Type B pancreatic cell (in vitro differentiated cells): ENCODE results near the gene MRPL24. TPM values are rescaled to one million over a fixed set of nuclear protein-coding genes. Genes with fewer than 3 reads are reported as not detected.

ENCODE experiments used
- DNase-seq: peaks from one replicate; pipeline ENCODE4 v3.0.0; 2021; ENCODE audit warnings: mixed read lengths; ENCODE audit not compliant: unreplicated experiment; ENCODE audit errors: extremely low spot score
- H3K27ac Mint-ChIP-seq: 2 replicates; pipeline ENCODE4 v1.8.0; 2021; ENCODE audit warnings: mild to moderate bottlenecking, mixed read lengths
- H3K27me3 Mint-ChIP-seq: 2 replicates; pipeline ENCODE4 v1.8.0; 2021; ENCODE audit warnings: mixed read lengths
- H3K36me3 Mint-ChIP-seq: 2 replicates; pipeline ENCODE4 v1.8.0; 2021; ENCODE audit warnings: mixed read lengths
- H3K4me1 Mint-ChIP-seq: one replicate; pipeline ENCODE4 v1.8.0; 2021; ENCODE audit warnings: mixed read lengths; ENCODE audit not compliant: unreplicated experiment
- H3K4me3 Mint-ChIP-seq: 2 replicates; pipeline ENCODE4 v1.8.0; 2021; ENCODE audit warnings: mild to moderate bottlenecking, mixed read lengths
- H3K9me3 Mint-ChIP-seq: 2 replicates; pipeline ENCODE4 v1.8.0; 2021; ENCODE audit warnings: mixed read lengths
- CTCF ChIP-seq: fragments of 200-600 bp; sonication (generic); conservative IDR thresholded peaks from 2 replicates; pipeline ENCODE4 v1.5.0; 2021; ENCODE audit warnings: antibody characterized with exemption, mild to moderate bottlenecking
- total RNA-seq: library from RNA; stranded (reverse); gene quantifications from 2 replicates; pipeline ENCODE4 v1.2.1, GENCODE V29; 2021; ENCODE audit warnings: low replicate concordance

Gene MRPL24
- total RNA-seq, 1 donor from 2014 or later, result 58.6 TPM

- Mint-ChIP-seq H3K27ac (peak overlapping the region; percentile 36), H3K9me3 (peaks cover 3% of the 10 kb centered on the region), H3K36me3 (peaks cover 26% of the 10 kb centered on the region), H3K4me3 (peak overlapping the region; percentile 24), H3K27me3 (no peaks in the 10 kb centered on the region), H3K4me1 (peaks cover 59% of the 10 kb centered on the region)
- no peak for DNase-seq
- TF ChIP-seq CTCF, result no peak
These were observed 32.0 kb upstream of the MRPL24 start for GRCh38 chr1:156772728-156773497.

- no peak for DNase-seq
- Mint-ChIP-seq H3K9me3 (peaks cover 3% of the 10 kb centered on the region), H3K4me1 (peaks cover 55% of the 10 kb centered on the region), H3K27ac (peak overlapping the region; percentile 36), H3K27me3 (no peaks in the 10 kb centered on the region), H3K36me3 (peaks cover 26% of the 10 kb centered on the region), H3K4me3 (peak overlapping the region; percentile 21)
- peak; percentile 54 for TF ChIP-seq CTCF
These were observed 31.3 kb upstream of the MRPL24 start for GRCh38 chr1:156772222-156772621.

- Mint-ChIP-seq H3K9me3 (peaks cover 2% of the 10 kb centered on the region), H3K27me3 (no peaks in the 10 kb centered on the region), H3K27ac (no peak overlapping the region), H3K36me3 (peaks cover 24% of the 10 kb centered on the region), H3K4me3 (no peak overlapping the region), H3K4me1 (peaks cover 48% of the 10 kb centered on the region)
- no peak for DNase-seq
- no peak for TF ChIP-seq CTCF
These were observed 27.9 kb upstream of the MRPL24 start for GRCh38 chr1:156768610-156769295.

GRCh38 chr1:156767879-156768604 lies 27.2 kb upstream of the MRPL24 start:
- no peaks in the 10 kb centered on the region for H3K27me3 Mint-ChIP-seq

More at GRCh38 chr1:156767879-156768604, 27.2 kb upstream of the MRPL24 start:
- Mint-ChIP-seq H3K36me3 (peaks cover 18% of the 10 kb centered on the region), H3K9me3 (no peaks in the 10 kb centered on the region), H3K27ac (no peak overlapping the region), H3K4me1 (peaks cover 41% of the 10 kb centered on the region), H3K4me3 (no peak overlapping the region)
- DNase-seq, result no peak
- TF ChIP-seq CTCF, result no peak
